Activated naive CD4-positive, alpha-beta T cell (primary cell): ENCODE measurements around the gene ADARB1.

Experiments used
- DNase-seq, 4 experiments: peaks; one replicate each; lab custom pipeline; 2025; lab: John Stamatoyannopoulos, UW

Gene ADARB1

DNA sequence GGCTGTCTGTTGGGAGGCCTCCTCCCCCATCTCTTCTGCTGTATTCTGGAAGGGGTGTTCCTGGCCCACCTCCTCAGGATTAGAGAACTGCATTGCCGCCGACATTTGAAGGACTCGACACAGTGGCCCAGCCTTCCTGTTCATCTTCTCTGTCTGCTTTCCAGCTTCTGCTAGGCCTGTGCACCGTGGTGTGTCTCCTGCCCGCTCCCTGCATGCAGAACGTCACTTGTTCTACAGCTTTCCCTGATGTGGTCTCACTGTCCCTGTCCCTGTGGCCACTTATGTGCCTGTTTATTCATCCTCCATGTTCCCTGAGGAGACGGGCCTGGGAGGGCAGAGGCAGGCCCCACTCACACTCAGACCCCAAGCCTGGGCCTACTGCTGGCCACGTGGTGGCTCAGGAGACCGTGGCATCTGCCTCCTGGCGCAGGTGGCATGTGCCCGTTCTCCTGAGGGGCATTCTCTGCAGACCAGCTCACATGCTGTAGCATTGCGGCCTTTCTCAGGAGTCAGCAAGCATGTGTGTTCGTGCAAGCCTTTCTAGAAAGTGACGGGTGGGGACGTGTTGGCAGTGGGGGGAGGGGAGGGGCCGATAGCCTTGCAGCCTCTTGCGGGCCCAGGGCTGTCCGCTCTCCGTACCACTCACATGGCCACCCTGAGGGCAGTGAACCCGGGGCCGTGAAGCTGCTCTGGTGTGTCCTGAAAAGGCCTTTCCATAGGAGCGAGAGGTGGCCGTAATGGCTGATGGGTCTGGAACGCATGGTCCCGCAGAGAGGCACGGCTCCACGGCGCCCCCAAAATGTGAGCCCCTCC lies 177.5 kb downstream of the ADARB1 start:
- no peak for DNase-seq

DNA sequence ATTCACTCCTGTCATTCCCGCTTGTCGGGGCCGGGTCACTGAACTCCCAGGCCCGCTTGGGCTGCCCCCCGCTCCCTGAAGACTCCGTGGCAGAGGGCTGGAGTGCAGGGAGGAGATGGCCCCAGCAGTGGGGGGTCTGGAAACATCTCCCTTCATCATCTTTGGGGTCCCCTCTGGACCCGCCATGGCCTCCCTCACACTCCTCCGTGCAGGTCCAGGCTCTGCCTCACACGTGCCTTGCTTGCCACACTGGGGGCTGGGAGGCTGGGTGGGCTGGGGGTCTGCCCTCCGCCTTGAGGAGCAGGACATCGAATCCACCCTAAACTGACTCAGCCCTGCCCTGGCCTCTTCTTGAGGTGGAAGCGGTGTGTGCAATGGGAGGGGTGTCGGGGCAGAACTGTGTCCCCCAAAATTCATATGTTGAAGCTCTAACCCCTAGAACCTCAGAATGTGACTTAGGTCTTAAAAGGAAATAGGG lies 178.1 kb downstream of the ADARB1 start:
- DNase-seq, result no peak

DNA sequence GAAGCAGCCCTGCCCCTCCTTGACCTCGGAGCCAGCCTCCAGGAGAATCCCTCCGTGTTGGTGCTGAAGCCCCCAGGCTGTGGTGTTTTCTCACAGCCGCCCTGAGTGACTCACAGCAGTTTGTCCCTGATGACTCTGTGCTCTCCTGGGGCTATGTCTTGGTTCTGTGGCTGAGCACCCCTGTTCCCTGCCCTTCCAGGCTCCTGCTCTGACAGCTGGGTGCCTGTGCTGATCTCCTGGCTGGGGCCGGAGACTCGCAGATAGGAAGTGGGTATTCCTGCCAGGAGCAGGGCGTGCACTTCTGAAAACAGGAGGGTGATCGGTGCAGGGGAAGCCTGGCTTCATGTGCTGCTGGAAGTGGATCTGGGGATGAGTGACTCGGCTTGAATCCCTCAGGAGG lies 178.8 kb downstream of the ADARB1 start:
- DNase-seq, result no peak

DNA sequence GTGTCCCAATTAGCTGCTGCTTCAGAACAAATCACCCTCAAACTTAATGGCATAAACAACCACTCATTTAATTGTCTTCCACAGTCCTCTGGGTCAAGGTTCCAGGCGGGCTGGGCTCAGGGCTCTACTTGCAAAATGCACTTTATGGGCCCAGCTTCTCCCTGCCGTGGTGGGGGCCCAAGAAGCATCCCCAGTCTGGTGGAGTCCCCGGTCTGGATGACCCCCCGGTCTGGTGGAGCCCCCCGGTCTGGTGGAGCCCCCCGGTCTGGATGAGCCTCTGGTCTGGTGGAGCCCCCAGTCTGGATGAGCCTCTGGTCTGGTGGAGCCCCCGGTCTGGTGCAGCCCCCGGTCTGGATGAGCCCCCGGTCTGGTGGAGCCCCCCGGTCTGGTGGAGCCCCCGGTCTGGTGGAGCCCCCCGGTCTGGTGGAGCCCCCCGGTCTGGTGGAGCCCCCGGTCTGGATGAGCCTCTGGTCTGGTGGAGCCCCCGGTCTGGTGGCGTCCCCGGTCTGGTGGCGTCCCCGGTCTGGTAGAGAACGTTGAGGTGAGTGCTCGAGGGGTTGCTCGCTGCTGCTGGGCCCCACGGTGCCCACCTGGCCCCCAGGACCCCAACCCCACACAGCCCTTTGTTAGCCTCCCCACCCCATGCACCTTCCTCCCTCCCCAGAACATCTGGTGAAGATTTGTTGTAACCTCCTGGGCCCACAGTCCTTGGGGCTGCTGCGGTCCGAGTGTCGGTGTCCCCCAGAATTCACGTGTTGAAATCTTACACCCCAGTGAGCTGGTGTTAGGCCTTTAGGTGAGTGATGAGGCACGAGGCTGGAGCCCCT lies 179.5 kb downstream of the ADARB1 start:
- no peak for DNase-seq

DNA sequence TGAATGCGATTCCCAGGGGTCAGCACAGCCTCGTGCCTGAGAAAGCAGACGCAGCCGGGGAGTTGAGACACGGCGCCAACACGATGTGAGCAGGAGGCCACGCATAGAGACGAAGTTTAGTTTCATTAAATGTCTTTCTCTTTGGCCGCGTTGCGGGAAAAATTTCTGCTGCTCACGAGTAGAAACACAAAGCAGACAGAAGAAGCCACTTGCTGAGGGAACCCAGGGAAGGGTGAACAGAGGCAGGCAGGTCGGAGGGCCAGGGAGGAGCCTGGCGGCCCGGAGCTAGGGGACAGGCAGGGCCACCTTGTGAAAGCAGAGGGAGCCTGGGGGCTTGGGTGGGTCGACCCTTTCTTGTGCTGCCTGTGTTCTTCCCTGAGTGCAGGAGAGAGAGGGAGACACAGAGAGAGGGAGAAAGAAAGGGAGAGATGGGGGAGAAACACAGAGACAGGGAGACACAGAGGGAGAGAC lies 180.1 kb downstream of the ADARB1 start:
- DNase-seq, result no peak

DNA sequence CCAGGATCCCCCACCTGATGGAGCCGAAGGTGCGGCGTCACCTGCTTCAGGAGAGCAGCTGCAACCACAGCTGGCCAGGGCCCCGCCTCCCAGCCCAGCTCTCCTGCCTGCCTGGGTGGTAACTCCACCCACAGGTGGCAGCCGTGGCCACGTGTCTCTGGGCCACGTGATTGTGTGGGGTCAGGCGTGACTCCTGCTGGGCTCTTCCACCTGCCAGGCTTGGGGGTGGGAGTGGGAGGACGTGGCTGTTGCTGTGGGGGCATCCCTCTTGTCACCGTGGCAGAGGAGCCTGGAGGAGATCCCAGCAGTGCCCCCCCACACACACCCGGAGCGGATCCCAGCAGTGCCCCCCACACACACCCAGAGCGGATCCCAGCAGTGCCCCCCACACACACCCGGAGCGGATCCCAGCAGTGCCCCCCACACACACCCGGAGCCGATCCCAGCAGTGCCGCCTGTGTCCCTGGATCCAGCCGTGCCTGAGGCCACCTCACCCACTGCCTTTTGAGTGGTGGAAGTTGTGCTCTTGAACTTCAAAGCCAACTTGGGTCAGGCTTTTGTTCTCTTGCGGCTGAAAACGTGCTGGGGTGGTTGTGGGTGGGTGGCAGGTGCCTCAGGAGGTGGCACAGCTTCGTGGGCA lies 181.1 kb downstream of the ADARB1 start:
- DNase-seq, result no peak

DNA sequence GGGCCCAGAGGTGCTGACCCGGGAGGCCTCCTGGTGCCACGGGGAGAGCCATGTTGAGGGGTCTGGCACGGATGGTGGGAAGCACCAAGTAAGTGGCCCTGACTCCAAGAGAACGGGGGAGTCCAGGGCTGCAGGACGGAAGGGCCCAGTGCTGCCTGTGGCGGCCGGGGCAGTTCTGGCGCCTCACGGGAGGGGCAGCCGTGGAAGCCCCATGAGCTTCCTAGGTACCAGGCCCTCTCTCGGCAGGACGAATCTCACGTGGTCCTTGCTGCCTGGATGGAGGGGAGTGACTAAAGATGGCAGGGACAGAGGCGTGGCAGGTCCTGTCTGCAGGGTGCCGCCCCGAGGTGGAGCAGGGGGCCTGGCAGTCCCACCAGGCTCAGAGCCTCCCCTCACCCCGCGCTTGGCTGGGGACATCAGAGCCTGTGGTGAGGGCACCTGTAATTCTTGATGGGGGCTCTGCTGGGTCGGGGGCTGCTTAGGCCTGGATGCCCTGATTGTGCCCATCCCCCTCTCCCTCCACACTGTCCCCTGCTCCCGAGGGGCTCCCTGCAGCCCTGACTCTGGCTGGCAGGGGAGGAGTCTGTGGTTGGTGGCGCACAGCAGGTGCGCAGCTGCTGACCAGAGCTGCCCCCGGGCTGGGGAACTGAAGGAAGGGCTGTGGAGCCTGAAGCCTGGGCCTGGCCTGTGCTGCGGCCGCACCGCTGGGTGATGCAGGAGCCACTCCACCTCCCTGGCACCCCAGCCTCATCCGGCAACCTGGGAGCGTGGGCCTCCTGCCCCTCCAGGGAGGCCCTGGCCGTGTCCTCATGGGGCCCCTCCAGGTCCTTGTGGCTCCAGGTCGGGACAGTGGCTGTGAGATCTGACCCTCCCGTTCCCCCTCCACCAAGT lies 181.9 kb downstream of the ADARB1 start:
- DNase-seq, result no peak

DNA sequence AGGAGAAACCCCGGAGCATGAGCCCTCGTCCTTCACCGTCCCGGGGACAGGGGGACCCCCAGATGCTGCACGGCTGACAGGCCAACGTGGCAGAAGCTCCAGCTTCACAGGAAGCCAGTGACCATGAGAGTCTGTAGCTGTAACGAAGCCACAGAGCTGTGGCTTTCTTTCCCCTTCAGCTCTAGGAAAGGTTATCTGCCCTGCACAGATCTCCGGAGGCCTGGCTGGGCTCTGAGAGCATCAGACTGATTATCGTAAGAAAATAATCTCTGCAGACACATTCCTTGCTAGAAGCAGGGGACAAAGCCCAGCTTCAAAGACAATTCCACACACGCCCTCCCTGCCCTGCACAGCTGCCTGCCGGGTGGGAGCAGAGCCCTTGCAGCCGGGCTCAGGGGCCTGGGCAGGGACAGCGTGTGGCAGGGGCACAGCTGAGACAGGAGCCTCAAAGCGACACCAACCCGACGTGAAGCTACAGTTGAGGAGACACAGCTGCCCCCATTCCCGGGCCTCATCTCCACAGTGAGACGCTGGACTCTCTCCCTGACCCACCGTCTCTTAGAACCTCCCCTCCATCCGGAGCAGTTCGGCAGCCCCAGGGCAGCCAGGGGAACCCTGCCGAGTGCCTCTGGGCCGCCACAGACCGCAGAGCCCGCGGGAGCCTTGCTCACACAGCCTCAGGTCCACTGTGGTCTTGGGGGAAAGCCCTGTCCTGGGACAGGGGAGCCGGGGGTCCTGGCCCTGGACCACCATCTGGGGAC lies 182.7 kb downstream of the ADARB1 start:
- DNase-seq, result no peak

DNA sequence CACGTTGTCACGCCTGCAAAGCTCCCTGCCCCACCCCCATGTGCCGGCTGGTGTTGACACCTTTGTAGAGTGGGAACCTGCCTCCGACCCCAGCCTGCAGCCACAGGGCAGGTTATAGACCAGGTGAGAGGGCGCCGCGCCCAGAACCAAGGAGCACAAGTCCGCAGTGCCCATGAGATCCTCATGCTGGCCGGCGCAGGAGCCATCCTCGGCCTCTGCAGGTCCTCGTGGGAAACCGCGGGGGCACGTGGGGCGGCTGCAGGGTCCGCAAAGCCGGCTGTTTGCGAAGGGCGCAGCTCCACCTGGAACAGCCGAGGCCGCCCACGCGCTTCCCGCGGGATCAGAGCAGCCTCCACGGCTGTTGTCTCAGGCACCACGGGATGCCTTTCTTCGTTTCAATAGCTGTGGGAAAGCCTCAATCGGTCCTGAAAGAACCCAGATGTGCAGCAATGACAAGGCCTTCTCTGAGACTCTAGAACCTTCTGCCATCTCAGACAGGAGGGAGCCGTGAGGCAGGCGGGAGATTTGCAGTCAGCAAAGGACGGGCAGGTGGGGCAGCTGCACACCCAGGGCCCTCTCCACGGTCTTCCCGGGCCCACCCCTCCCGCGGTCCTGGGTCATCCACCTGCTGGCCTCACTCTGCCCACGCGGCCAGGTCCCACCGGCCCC lies 183.4 kb downstream of the ADARB1 start:
- no peak for DNase-seq

DNA sequence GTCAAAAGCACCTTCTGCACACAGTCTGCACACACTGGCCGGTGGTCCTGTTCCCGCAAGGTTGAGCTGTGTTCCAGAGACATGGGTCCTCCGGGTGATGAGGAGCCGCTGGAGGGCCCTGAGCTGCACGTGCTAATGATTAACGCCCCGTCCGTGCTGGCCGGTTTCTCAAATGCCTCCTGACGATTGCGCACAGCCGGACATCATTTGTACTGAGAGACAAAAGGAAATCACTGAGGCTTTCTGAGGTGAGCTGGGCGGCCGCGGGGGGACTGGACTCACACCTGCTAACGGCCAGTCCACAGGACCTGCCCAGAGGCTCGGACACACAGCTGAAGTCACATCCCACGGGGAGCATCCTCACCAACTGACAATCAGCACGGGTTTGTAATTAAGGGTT lies 184.1 kb downstream of the ADARB1 start:
- DNase-seq, result no peak

DNA sequence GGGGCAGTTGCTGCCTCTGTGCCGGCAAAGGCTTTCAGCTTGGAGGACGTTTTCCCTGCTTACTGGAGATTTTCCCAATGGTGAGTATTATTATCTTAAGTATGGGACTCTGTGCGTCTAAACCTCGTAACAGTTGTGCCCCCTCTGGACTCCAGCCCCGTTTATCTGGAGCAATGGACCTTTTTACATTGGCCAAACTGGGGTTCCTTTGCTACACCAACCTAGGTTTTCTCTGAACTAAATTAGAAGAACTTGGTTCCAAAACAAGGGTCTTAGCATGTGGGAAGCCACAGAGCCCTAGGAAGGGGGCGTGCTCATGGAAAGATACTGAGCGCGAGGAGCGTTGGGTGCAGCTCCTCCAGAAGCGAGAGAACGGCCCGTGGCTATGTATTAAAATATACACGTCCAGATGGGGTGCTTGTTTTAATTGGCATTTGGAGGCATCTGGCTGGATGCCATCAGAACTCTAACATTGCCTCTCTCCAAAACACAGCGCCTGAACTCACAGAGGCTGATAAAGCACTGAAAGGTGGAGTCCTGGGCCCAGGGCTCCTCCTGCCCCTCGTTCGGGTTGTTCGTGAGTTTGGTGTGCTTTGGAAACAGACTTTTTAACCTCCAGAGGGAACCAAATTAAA lies 184.9 kb downstream of the ADARB1 start:
- DNase-seq, result no peak

DNA sequence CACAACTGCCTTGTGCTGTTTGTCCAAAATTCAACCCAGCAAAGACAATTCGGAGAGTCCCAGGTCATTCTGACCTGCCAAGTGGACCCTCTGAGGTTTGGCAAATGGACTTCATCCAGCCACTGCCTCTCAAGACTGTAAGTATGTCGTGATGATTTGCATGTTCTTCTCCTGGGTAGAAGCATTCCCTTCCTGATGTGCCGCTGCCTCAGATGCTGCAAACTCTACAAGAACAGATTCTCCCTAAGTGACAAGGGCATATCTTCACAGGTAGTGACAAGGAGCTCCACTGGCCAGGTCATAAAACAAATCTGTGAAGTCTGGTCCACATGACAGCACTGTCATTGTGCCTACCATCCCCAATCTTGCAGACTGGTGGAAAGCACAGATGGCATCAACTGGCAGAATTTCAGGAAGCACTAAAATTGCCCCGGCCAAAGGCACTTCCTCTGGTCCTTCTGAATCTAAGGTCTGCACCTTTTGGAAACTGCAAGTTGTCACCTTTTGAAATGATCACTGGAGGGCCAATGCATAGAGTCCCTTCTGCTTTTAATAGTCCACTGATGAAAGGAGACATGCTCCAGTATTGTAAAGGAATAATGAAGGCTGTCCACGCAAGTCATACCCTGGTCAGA lies 185.9 kb downstream of the ADARB1 start:
- no peak for DNase-seq

DNA sequence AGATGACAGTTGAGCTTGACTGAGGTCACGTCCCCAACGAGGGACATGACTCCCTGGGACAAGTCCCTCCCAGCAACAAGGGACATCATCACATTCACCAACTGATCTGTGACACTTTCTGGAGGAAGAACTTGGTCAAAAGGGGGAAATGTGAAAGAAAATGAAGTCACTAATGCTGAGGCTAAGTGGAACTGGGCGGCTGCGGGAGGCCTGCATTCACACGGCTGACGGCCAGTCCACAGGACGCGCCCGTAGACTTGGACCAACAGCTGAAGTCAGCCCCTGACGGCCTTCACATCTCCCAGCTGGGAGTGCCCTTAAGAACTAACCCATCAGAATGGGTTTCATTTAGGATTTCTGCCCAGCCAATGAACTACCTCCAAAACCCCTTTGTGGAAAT lies 186.7 kb downstream of the ADARB1 start:
- DNase-seq, result no peak

DNA sequence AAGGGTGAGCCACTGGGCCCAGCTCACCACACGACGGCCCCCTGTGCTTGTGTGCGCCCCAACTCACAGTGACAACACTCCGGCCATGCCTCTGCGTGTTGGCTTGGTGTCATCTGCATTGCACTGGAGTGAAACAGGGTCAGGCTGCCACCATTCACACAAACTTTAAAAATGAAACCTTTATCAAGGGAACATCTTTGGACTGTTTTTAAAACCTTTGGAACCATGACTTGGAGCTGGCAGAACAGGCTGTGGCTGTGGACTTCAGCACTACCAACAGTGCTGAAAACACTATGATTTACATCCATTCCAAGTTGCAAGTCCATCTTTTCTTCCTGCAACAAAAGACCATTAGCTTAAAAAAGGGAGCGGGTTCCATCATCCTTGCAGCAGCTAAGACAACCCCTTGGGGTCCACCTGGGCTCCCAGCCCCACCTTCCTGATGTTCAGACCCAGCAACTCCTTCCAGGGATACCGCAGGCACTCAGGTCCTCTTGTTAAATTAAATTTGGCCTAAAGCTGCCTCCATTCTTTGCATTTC lies 187.7 kb downstream of the ADARB1 start:
- no peak for DNase-seq

DNA sequence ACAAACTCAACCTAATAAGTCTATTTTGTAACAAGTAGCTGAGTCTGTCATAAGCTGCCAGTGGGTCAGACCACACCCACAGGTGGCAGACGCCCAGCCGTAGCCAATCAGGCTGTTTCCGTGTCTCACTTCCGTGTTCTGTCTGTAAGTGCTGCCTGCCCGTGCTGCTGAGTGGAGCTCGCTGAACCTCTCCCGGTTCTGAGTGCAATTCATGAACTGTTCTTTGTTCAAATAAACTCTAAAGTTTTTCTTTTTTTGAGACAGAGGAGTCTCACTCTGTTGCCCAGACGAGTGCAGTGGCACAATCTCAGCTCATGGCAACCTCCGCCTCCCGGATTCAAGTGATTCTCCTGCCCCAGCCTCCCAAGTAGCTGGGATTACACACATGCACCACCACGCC lies 188.2 kb downstream of the ADARB1 start:
- no peak for DNase-seq

DNA sequence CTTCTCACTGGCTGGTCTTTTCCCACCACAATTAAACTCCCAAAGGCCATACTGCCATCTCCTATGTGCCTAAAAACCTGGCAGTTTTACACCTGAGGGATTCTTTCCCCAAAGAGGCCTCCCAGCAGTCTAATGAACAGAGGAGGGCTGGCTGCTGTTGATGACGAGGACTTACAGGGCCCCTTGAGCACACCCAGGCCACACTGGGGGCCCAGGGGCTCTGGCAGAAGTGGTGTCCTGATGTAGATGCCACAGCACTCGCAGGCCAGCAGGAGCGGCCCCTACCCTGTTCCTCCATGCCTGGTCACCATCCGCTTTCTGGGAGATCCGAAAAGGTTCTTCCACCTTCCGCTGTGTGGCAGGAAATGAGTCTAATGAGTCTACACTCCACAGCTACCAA lies 189.2 kb downstream of the ADARB1 start:
- no peak for DNase-seq

DNA sequence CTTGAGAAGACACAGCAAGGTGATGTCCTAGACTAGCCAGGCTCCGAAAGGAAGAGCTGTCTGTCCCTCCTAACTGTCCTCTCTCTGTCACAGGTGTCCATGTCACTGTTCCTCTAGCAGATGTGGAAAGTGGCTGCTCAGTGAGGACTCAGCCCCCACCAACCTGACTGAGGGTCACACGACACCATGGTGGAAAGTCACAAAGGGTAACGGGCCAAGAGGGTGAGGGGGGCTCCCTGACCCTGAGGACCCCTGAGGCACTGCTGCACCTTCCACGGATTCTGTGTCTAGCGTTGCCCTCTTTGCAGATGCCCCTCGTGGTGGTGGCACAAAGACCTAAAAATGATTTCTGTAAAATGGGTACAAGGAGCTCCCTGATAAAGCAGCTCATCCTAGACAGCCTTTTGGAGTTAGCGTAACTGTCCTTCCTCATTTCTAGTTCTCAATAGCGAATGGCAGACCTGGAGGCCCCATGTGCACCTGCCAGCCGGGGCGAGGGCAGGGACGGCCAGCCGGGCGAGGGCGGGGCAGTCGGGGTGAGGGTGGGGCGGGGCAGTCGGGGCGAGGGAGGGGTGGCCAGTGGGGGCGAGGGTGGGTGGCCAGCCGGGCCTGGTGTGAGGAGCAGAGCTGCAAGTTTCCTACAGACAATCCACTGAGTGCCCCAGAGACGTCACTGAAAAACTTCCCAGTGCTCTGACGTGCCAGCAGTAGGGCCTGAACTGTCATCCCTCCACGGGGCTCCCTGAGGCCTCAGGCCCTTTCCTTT lies 189.9 kb downstream of the ADARB1 start:
- DNase-seq, result no peak

DNA sequence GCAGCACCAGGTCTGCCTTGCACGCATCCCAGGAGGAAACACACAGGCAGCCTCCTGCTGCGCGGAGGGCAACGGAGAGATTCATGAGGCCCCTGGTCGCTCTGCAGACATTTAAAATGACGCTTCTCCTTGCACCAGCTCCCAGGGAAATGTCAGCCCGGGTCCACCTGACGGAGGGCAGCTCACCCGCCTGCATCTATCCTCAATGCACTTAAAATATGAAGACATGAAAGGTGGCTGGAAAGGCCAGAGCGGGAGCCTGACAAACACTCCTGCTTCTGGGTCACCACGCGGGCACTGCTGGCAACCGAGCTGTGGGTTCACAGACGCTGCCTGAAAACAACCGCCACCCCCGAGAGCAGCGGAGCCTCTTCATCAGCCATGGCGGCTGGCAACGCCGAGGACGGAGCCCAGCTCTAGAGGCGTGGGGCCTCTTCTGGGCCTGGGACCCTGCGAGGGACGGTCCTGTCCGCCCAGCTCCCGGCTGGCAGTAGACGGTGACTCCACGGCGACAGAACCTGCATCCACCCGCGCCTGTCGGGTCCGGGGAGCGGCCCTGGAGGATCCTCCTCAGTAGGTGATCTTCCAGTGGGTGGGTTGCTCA lies 190.6 kb downstream of the ADARB1 start:
- DNase-seq, result no peak
